ENCODE measurements around the gene IARS1. TPM values are rescaled to one million over a fixed set of nuclear protein-coding genes. Genes with fewer than 3 reads are reported as not detected.

IARS1 gene
- total and polyA plus RNA-seq, 2 of the 8 experiments (the other 6 are each of a cell fraction or from before 2014, with no cell fraction given) = 74.9 to 243 TPM

DNA sequence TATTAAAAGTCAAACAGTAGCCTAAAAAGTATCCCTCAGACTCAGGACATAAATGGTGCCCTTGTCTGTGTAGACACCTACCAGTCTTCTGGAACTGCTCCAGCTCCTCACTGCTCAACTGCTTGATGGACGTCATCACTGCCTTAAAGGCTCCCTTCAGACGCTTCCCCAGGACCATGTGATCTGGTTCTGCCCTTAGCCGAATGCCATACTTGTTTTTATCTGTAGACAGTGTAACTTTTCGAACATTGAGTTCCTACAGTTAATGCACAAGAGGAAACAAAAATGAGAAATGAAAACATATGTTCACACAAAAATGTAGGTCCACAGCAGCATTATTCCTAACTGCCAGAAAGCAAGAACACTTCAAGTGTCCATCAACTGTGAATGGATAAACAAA, 46.2 kb downstream of the IARS1 start (continued):
- TF ChIP-seq CHD7 (IDR thresholded peaks at IDR 0.05; ENCODE audit: insufficient replicate concordance, low read length) (no peak), POLR2AphosphoS5 (IDR thresholded peaks at IDR 0.05; ENCODE audit: low read depth, low read length) (no peak), USF2 (IDR thresholded peaks at IDR 0.05; ENCODE audit: low read length) (no peak), KDM4A (IDR thresholded peaks at IDR 0.05; ENCODE audit: low read depth, low read length, severe bottlenecking) (no peak), RFX5 (IDR thresholded peaks at IDR 0.05; ENCODE audit: borderline replicate concordance, low read depth, low read length) (no peak), NANOG (IDR thresholded peaks at IDR 0.05; ENCODE audit: insufficient read depth, low read depth, low read length, poor library complexity, severe bottlenecking) (no peak)
